GM19438 (cell line): ENCODE measurements around the gene PPP1R16B.
"Not testable (repeated sequence)": the region's sequence is repeated elsewhere in the genome, so short reads cannot be mapped to it uniquely, and the experiment has no call there.

Experiments
- ATAC-seq: cut with Tn5 transposase; IDR thresholded peaks from one replicate; pipeline ENCODE4 v1.9.1; 2021; ENCODE audit warnings: low read depth; ENCODE audit not compliant: unreplicated experiment

PPP1R16B gene

GRCh38 chr20:38843346-38843745 is 37.8 kb downstream of the PPP1R16B start:
- no peak for ATAC-seq

DNA sequence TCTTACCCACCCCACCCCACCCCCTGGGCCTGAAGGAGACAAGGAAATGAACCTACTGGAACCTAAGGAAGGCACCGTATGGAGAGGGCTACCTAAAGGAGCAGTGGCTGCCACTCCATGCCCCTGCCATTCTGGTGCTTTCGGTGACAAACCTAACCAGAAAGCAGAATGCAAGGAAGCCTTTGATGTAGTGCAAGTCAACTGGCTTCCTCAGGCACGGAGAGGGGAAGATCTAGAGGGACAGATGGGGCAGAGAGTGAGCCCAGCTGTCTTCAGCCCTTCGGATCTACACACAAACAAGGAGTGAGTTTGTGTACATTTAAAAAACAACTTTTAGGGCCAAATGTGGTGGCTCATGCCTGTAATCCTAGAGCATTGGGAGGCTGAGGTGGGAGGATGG is 39.5 kb downstream of the PPP1R16B start:
- ATAC-seq, result no peak

DNA sequence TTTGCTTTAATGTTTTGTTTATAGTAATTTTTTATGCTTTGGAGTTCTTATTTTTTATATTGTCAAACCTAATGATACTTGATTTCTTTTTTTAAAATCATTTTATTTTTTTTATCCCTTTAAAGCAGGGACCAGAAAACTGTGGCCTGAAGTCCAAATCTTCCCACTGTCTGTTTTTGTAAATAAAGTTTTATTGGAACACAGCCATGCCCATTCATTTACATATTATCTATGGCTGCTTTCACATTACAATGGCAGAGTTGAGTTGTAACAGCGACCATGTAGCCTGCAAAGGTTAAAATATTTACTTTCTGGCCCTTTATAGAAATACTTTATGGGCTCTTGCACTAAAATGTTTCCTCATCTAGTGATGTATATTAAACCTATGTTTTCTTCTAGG is 42.3 kb downstream of the PPP1R16B start:
- no peak for ATAC-seq

DNA sequence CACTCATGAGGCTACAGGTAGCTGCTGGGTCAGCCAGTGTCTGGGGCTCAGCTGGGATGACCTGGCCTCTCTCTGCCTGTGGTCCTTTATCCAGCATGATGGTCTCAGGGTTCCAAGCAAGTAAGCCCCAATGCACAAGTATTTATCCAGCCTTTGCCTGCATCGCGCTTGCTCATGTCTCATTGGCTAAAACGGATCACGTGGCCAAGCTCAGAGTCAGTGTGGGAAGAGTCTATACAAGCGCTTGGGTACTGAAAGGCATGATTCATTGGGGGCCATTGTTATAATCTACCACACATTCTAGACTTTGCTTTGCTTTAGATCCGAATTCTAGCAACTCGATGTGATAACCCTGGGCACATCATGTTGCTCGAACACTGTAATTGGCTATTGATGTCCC is 48.3 kb downstream of the PPP1R16B start:
- ATAC-seq, result no peak

GRCh38 chr20:38854654-38855066 is 49.2 kb downstream of the PPP1R16B start:
- no peak for ATAC-seq

- ATAC-seq, result no peak
These were observed 49.9 kb downstream of the PPP1R16B start for GRCh38 chr20:38855356-38855755.

DNA sequence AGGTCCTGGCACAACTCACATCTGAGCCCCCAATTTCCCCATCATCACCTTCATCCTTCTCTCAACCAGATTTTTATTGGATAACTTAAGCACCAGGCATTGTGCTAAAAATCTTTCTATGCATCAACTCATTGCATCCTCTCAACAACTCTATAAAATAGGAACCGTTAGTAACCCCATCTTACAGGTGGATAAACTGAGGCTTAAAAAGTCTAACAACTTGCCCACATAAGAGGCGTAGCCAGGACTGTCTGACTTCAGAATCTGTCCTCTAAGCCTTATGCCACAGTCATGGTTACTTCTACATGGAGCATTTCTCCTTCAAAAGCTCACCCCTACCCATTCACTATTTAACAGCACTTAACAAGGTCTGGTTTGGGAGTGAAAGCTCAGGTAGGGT is 51.1 kb downstream of the PPP1R16B start:
- ATAC-seq, result no peak

DNA sequence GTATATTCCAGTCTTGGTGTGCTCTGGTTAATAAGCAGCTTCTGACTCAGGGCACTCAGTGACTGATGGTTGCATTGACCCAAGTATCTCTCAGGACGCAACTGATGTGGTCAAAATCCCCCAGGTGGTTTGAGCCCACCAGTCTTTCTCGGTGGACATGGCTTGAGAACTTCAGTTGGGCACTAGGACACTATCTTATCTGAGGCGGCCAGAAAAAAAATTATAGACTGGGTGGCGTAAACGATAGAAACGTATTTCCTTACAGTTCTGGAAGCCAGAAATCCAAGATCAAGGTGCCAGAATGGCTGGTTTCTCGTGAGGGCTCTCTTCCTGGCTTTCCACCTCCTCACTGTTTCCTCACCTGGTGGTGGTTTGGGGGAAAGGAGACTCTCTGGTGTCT is 52.2 kb downstream of the PPP1R16B start:
- no peak for ATAC-seq

GRCh38 chr20:38859070-38859690 is 53.7 kb downstream of the PPP1R16B start:
- ATAC-seq, result no peak

GRCh38 chr20:38859857-38860256 is 54.4 kb downstream of the PPP1R16B start:
- not testable (repeated sequence) for ATAC-seq

DNA sequence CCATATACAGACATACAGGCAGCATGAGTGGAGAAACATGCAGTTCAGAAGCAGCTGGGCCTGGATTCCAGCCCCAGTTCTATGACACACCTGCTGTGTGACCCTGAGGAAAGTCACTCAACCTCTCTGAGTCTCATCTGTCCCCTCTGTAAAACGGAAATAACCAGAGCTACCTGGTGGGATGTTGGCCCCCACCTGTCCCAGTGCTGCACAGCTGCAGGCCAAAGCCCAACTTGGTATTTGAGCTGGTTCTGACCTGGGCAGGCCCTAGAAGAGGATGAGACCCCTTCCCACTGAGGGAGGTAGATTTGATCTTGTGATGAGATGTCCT is 55.5 kb downstream of the PPP1R16B start:
- no peak for ATAC-seq

- no peak for ATAC-seq
These were observed 56.7 kb downstream of the PPP1R16B start for GRCh38 chr20:38862226-38862625.

DNA sequence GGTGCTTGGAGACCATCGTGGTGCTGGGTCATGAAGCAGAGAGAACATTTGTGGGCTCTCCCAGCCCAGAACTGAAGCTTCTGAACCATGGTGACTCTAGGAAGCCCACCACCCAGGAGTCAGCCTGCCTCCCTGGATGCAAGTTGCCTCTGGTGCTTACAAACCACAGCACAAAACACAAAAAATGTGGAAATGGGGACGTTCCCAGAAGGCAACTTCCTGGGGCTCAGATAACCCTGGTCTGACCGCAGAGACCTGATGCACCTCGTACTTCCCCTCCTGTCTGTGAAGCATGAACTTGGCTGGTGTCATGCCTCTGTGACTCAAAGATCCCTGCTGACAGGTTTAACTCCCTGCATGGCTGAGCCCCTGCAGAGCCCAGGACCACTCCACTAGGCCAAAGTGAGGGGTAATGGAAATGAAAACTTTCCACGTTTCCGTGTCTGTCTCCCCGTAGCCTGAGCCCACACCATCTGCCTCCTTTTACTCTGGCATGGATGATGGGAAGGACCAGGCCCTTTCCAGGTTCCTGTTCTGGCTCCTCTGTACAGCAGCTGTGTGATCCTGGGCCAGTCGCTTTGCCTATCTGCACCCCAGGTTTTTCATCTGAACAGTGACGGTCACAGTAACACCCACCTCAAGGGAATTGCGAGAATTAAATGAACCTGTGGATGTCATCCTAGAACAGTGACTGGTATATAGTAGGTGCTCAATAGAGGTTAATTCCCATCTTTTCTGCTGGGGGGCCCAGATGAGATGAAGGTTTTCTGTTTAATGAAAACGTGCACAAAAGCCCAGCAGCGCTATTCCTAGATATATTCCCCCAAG is 57.7 kb downstream of the PPP1R16B start:
- ATAC-seq, result peak; percentile 59

DNA sequence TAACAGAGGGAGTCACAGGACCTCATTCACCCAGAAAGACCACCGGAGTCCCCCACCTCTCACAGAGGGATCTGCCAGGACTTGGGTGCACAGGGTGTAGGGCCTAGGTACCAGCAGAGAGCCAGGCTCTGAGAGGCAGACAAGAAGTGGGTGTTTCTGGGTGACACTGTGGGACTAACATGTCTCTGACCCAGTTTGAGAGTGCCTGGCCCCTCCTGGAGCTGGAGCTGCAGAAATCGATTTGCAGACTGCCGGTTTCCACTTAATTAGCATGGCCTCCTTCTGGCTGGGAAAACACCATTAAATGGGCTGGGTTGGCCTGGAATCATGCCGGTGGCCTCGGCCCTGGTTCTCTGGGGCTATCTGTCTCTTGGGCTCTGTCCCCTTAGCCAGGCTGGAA is 59.2 kb downstream of the PPP1R16B start:
- ATAC-seq, result no peak

GRCh38 chr20:38866265-38867061 is 61.0 kb downstream of the PPP1R16B start:
- no peak for ATAC-seq

DNA sequence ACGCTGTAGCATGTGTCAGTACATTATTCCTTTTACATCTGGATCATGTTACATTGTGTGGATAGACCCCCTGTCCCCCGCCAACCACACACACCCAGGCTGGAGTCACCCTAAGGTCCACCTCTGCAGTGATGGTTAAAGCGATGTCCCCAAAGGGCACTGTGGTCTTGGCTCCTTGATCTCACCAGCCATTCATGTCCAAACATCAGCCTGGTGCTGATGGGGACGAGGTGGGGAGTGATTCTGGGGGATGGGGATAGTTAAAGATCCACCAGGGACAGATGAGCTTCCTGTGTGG is 61.5 kb downstream of the PPP1R16B start:
- no peak for ATAC-seq

DNA sequence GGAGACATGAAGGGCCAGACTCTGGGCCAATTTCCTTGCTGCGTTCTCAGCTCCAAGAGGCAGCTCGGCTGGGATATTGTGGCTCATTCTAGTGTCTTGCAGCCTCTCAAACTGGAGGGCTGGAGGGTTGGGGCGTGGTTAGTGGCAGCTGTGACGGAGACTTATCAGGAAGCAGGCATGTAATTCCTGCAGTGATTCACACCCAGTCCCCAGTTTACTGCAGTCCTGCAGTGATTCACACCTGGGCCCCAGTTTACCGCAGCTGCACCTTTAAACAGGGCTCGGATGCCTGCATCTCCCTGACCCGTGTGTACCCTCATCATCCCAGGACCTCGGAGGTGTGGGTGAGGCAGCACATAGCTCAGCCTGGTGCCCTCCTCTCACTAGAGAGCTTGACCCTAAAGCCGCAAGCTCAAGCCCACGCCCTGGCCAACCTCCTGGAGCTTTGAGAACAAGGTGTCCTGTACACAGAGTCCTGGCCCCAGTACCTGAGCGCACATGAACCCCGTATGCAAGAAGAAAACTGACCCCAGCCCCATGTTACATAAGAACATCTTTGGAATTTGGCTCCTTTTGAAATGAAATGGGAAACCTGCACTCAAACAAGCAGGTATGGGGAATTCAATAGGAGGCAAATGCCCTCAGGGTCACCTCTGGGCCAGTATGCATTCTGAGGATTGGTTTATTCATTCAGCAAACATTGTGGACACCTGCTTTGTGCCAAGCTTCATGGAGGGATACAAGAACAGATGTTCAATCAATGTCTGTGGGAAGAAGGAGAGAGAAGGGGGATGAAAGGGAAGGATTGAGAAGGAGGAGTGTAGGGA is 65.4 kb downstream of the PPP1R16B start:
- ATAC-seq, result no peak

DNA sequence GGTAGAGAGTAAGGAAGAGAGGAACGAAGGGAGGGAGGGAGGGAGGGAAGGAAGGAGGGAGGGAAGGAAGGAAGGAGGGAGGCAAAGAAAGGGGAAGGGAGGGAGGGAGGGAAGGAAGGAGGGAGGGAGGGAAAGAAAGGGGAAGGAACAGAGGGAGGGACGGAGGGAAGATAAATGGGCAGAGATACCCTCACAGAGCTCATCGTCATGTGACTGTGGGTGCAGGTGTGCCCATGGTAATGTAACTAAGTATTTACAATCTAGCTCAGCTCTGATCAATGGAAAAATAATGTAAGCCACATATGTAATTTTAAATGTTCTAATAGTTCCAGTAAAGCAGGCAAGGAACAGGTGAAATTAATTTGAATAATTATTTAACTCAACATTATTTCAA is 66.1 kb downstream of the PPP1R16B start:
- no peak for ATAC-seq

DNA sequence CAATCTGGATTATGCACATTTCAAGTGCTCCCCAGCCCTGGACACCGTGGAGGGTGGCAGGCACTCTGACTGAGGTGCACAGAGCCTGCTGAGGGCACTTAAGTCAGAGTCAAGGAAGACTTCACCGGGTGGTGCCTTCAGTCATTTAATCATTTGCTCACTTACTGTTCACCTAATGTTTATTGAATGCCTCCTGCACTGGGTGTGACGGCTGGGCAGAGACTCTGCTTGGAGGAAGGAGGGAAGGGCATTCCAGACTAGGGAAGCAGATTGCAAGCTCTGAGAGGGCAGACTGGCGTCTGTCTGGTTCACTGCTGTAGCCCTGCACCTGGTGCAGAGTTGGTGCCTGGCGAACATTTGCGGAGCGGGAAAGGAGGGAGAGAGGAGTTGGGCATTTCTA is 66.5 kb downstream of the PPP1R16B start:
- no peak for ATAC-seq

DNA sequence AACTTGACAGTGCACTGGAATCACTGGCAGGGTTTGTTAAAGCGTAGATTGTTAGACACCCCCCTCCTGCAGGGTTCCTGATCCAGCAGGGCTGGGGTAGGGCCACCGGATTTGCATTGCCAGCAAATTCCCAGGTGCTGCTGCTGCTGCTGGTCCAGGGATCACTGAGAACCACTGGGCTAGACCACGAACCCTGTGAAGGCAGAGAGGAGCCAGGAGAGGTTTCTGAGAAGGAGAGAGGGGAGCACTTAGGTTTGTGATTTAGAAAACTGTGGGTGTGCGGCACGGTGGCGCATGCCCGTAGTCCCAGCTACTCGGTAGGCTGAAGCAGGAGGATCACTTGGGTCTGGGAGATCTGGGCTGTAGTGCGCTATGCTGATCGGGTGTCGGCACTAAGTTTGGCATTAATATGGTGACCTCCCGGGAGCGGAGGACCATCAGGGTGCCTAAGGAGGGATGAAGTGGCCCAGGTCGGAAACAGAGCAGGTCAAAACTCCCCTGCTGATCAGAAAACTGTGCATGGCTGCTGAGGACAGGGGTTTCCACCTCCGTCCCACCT is 67.1 kb downstream of the PPP1R16B start:
- no peak for ATAC-seq
